WTC11 (cell line): Measurements from ENCODE around the gene BCL11B. TPM values are rescaled to one million over a fixed set of nuclear protein-coding genes. Genes with fewer than 3 reads are reported as not detected.

ENCODE experiments used
- ATAC-seq: fragments of 200-7000 bp; cut with Tn5 transposase; 2 replicates; pipeline ENCODE4 v1.10.0; 2021; ENCODE audit warnings: mild to moderate bottlenecking, moderate library complexity
- CTCF ChIA-PET: fragments of 300-600 bp; sonication (Branson Sonifier 250); formaldehyde crosslinking; loops from one replicate; lab custom pipeline; 2021; ENCODE audit warnings: antibody characterized with exemption; lab: Charles Lee
- POLR2A ChIA-PET: fragments of 350-600 bp; sonication (Branson Sonifier 250); formaldehyde crosslinking; loops from one replicate; lab custom pipeline; 2021; ENCODE audit warnings: antibody characterized with exemption; lab: Charles Lee
- DNase-seq: peaks from one replicate; pipeline ENCODE4 v3.0.0; 2021; ENCODE audit warnings: low spot score
- H3K27ac Mint-ChIP-seq: 2 replicates; pipeline ENCODE4 v1.8.0; 2021; ENCODE audit warnings: mixed read lengths
- H3K27me3 Mint-ChIP-seq: 2 replicates; pipeline ENCODE4 v1.8.0; 2021; ENCODE audit warnings: low read depth, mild to moderate bottlenecking, moderate library complexity, mixed read lengths
- H3K36me3 Mint-ChIP-seq: 2 replicates; pipeline ENCODE4 v1.8.0; 2021; ENCODE audit warnings: mixed read lengths
- H3K4me1 Mint-ChIP-seq: 2 replicates; pipeline ENCODE4 v1.8.0; 2022; ENCODE audit warnings: mixed read lengths
- H3K4me3 Mint-ChIP-seq: 2 replicates; pipeline ENCODE4 v1.8.0; 2021; ENCODE audit warnings: mild to moderate bottlenecking, moderate library complexity, mixed read lengths
- H3K9me3 Mint-ChIP-seq: 2 replicates; pipeline ENCODE4 v1.8.0; 2021; ENCODE audit warnings: mixed read lengths
- ARID4B ChIP-seq: sonication (generic); formaldehyde crosslinking; IDR thresholded peaks from 2 replicates; pipeline ENCODE4 v1.8.0; 2023; ENCODE audit warnings: missing genetic modification reagents, mild to moderate bottlenecking, borderline replicate concordance
- CREM ChIP-seq: sonication (generic); formaldehyde crosslinking; IDR thresholded peaks from 2 replicates; pipeline ENCODE4 v1.8.1; 2022; ENCODE audit warnings: mild to moderate bottlenecking, missing genetic modification reagents, moderate library complexity
- CTCF ChIP-seq: fragments of 200-600 bp; IDR thresholded peaks from 2 replicates; pipeline ENCODE4 v1.8.0; 2022; ENCODE audit warnings: antibody characterized with exemption
- ETV6 ChIP-seq: sonication (generic); formaldehyde crosslinking; IDR thresholded peaks from 2 replicates; pipeline ENCODE4 v1.8.1; 2022; ENCODE audit warnings: mild to moderate bottlenecking, missing genetic modification reagents
- IRF2 ChIP-seq: sonication (generic); formaldehyde crosslinking; IDR thresholded peaks from 2 replicates; pipeline ENCODE4 v1.8.0; 2022; ENCODE audit warnings: low read depth, missing genetic modification reagents, borderline replicate concordance
- TEAD1 ChIP-seq: sonication (generic); formaldehyde crosslinking; IDR thresholded peaks from 2 replicates; pipeline ENCODE4 v1.8.0; 2022; ENCODE audit warnings: mild to moderate bottlenecking, missing genetic modification reagents
- ZNF532 ChIP-seq: fragments of 250-450 bp; sonication (Bioruptor Pico); IDR thresholded peaks from 2 replicates; pipeline ENCODE4 v1.9.0; 2021; ENCODE audit warnings: mild to moderate bottlenecking, borderline replicate concordance
- total RNA-seq: library from RNA; stranded (reverse); gene quantifications from 3 replicates; pipeline ENCODE4 v1.2.3, GENCODE V29; 2021
- TF ChIP-seq, protein P1 (sequence below): sonication (generic); formaldehyde crosslinking; IDR thresholded peaks from 2 replicates; pipeline ENCODE4 v1.8.0; 2023; ENCODE audit warnings: mild to moderate bottlenecking, missing genetic modification reagents
- TF ChIP-seq, protein P2 (sequence below): sonication (generic); formaldehyde crosslinking; IDR thresholded peaks from 2 replicates; pipeline ENCODE4 v1.8.0; 2023; ENCODE audit warnings: missing genetic modification reagents
- TF ChIP-seq, protein P3 (sequence below): sonication (generic); formaldehyde crosslinking; IDR thresholded peaks from 2 replicates; pipeline ENCODE4 v1.8.0; 2022; ENCODE audit warnings: mild to moderate bottlenecking, missing genetic modification reagents

BCL11B gene
- total RNA-seq, 1 experiment from 2014 or later = 9.1 TPM

DNA sequence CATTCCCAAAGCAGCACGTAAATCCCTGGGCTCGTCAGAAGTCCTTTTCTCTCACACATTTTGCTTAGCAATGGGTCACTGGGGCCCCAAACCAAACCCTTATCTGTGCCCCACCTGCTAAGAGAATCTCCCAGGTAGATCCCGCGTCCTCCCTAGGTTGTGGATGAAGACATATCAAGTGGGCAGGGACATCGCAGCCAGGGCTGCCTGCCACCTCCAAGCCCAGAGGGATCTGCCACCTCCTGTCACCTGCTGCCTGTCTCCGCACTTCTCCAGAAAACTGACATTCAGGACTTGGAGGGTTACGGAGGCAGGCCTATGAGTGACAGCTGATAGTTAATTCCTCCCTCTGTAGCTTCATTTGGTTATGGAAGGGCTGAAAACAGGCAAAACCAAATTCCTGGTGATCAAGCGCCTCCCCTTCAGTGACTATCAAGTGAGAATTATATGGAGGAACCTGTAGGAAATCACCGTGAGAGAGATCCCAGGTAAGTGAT, 19.5 kb downstream of the BCL11B start:
- Mint-ChIP-seq H3K36me3 (peaks cover 3% of the 10 kb centered on the region), H3K4me3 (no peak overlapping the region), H3K9me3 (no peaks in the 10 kb centered on the region), H3K27me3 (no peaks in the 10 kb centered on the region), H3K4me1 (peaks cover 57% of the 10 kb centered on the region), H3K27ac (no peak overlapping the region; the same call in 1 of the 2 replicates)
- ATAC-seq = no peak
- ChIA-PET CTCF (interaction anchor here (1.2 to 2.0 kb wide), 2 partner anchors 15 to 22 kb away, joined by 3 to 4 read pairs; no protein-coding TSS in a partner anchor), POLR2A (no interaction called here)
- no peak for DNase-seq
- TF ChIP-seq ARID4B (CRISPR knock-in tag) = no peak

DNA sequence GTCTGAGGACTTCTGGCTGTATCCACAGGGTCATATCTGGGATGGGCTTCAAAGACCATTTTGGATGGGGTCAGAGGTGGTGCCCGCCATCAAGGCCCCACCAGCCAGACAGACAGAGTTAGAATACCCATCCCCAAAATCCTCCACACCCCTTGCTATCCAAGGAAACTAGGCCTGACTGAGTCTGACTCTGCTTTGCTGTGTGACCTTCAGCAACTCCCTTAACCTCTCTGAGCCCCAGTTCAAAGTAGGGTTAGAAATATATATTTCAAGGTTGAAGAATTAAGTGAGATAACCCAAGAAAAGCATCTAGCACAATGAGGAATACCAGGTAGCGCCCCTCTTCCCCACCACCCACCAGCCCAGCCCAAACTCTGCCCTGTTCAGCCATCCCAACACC, 20.3 kb downstream of the BCL11B start:
- H3K9me3 Mint-ChIP-seq = no peaks in the 10 kb centered on the region
- CTCF ChIA-PET = interaction anchor here (2.0 kb wide), 1 partner anchor 15 kb away, joined by 4 read pairs; no protein-coding TSS in a partner anchor
- H3K27ac Mint-ChIP-seq = no peak overlapping the region

More for the DNA sequence above, 20.3 kb downstream of the BCL11B start:
- Mint-ChIP-seq H3K4me1 (peaks cover 63% of the 10 kb centered on the region), H3K27me3 (no peaks in the 10 kb centered on the region), H3K4me3 (no peak overlapping the region), H3K36me3 (peaks cover 3% of the 10 kb centered on the region)
- POLR2A ChIA-PET = no interaction called here
- no peak for DNase-seq
- TF ChIP-seq CREM (CRISPR knock-in tag) (no peak), ETV6 (no peak), CTCF (no peak), ZNF532 (no peak), TEAD1 (no peak), IRF2 (CRISPR knock-in tag) (no peak)
- TF ChIP-seq, protein P1, sequence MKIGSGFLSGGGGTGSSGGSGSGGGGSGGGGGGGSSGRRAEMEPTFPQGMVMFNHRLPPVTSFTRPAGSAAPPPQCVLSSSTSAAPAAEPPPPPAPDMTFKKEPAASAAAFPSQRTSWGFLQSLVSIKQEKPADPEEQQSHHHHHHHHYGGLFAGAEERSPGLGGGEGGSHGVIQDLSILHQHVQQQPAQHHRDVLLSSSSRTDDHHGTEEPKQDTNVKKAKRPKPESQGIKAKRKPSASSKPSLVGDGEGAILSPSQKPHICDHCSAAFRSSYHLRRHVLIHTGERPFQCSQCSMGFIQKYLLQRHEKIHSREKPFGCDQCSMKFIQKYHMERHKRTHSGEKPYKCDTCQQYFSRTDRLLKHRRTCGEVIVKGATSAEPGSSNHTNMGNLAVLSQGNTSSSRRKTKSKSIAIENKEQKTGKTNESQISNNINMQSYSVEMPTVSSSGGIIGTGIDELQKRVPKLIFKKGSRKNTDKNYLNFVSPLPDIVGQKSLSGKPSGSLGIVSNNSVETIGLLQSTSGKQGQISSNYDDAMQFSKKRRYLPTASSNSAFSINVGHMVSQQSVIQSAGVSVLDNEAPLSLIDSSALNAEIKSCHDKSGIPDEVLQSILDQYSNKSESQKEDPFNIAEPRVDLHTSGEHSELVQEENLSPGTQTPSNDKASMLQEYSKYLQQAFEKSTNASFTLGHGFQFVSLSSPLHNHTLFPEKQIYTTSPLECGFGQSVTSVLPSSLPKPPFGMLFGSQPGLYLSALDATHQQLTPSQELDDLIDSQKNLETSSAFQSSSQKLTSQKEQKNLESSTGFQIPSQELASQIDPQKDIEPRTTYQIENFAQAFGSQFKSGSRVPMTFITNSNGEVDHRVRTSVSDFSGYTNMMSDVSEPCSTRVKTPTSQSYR (CRISPR knock-in tag) = no peak
- TF ChIP-seq, protein P2, sequence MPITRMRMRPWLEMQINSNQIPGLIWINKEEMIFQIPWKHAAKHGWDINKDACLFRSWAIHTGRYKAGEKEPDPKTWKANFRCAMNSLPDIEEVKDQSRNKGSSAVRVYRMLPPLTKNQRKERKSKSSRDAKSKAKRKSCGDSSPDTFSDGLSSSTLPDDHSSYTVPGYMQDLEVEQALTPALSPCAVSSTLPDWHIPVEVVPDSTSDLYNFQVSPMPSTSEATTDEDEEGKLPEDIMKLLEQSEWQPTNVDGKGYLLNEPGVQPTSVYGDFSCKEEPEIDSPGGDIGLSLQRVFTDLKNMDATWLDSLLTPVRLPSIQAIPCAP (CRISPR knock-in tag) = no peak
- TF ChIP-seq, protein P3, sequence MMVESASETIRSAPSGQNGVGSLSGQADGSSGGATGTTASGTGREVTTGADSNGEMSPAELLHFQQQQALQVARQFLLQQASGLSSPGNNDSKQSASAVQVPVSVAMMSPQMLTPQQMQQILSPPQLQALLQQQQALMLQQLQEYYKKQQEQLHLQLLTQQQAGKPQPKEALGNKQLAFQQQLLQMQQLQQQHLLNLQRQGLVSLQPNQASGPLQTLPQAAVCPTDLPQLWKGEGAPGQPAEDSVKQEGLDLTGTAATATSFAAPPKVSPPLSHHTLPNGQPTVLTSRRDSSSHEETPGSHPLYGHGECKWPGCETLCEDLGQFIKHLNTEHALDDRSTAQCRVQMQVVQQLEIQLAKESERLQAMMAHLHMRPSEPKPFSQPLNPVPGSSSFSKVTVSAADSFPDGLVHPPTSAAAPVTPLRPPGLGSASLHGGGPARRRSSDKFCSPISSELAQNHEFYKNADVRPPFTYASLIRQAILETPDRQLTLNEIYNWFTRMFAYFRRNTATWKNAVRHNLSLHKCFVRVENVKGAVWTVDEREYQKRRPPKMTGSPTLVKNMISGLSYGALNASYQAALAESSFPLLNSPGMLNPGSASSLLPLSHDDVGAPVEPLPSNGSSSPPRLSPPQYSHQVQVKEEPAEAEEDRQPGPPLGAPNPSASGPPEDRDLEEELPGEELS (CRISPR knock-in tag) = no peak
- ATAC-seq = no peak
